ENCODE data around the gene ZBTB48.

The ZBTB48 gene

DNA sequence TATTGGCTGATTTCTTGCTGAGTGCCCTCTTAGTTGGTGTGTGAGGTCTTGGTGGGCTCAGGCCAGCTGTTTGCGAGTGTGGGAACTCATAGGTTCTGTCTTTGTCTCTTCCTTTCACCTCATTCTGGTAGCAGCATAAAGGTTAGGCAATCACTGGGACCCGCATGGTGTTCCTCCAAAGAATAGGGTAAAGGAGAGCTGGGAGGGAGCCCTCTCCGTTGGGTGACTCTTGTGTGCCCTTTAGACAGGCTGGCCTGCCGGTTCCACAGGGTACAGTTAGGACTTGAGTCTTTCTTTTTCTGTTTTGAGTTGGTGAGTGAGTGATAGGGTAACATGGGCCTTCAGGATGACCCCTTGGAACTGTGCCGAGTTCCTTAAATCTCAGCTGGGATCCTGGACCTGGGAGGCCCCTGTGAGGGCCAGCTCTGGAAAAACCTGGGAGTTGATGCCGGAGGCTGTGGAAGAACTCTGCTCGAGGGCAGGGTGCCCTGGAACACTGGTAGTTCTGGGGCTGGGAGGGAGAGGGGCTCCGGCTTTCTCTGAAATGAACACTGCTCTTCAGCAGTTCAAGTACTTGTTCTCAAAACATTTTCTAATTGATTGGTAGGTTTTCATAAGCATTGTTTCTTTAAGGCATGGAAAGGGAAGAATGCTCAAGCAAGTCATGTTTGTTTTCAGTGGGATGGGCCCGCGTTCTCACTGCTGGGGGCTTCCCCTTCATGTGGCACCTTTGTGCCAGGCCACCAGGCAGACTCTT is 42.8 kb downstream of the ZBTB48 start:
- TF ChIP-seq CTCF (IDR thresholded peaks at IDR 0.05; ENCODE audit: extremely low read depth, missing control alignments) = no peak
- DNase-seq (ENCODE audit: low spot score) = no peak

GRCh38 chr1:6623269-6623965 is 43.6 kb downstream of the ZBTB48 start:
- DNase-seq (ENCODE audit: low spot score) = no peak
- TF ChIP-seq CTCF (IDR thresholded peaks at IDR 0.05; ENCODE audit: extremely low read depth, missing control alignments) = no peak

DNA sequence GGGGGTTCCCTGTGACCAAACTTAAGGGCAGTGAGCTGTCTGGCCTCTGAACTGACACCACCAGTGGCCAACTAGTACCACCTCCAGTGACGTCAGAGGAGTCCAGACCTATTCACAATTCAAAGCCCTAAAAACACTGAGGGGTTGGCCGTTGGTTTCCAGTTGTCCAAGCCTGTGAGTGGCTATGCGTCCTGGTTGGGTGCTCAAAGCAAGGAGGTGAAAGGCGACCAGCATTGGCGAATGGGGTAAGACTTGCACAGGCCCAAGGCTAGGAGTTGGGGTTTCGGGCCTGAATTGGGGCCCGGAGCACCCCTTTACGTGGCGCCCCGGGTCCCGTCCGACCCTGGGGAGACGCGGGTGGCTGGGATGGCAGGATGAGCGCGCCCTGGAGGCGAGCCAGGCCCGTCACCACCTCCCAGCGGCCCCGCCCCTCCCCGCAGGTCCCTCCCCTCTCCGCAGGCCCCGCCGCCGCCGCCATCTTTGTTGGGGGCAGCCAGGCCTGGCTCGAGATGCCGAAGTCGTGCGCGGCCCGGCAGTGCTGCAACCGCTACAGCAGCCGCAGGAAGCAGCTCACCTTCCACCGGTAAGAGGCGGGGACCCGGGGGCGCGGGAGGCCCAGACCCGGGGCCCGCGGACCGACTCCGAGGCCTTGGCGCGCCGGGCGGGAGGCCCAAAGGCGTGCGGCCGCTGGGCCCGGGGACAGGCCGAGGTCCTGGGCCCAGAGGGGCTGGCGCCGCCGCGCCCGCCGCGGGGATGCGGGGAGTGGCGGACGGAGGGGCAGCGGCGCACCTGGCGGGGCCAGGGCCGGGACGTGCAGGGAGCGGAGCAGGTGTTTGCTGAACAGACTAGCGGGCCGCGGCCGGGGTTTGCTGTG is 45.2 kb downstream of the ZBTB48 start, which contains the start of gene THAP3:
TSS of gene THAP3 (plus strand) at position 159 of the 874 bp plus-strand sequence. CDS start at position 510, 351 bp downstream.
- peak; percentile 97 for DNase-seq (ENCODE audit: low spot score)
- TF ChIP-seq CTCF (IDR thresholded peaks at IDR 0.05; ENCODE audit: extremely low read depth, missing control alignments) = no peak

GRCh38 chr1:6625584-6626149 is 45.9 kb downstream of the ZBTB48 start:
- DNase-seq (ENCODE audit: low spot score) = peak; percentile 41

GRCh38 chr1:6627031-6627430 is 47.2 kb downstream of the ZBTB48 start:
- no peak for TF ChIP-seq CTCF (IDR thresholded peaks at IDR 0.05; ENCODE audit: extremely low read depth, missing control alignments)
- no peak for DNase-seq (ENCODE audit: low spot score)

More at GRCh38 chr1:6625584-6626149, 45.9 kb downstream of the ZBTB48 start:
- no peak for TF ChIP-seq CTCF (IDR thresholded peaks at IDR 0.05; ENCODE audit: extremely low read depth, missing control alignments)

DNA sequence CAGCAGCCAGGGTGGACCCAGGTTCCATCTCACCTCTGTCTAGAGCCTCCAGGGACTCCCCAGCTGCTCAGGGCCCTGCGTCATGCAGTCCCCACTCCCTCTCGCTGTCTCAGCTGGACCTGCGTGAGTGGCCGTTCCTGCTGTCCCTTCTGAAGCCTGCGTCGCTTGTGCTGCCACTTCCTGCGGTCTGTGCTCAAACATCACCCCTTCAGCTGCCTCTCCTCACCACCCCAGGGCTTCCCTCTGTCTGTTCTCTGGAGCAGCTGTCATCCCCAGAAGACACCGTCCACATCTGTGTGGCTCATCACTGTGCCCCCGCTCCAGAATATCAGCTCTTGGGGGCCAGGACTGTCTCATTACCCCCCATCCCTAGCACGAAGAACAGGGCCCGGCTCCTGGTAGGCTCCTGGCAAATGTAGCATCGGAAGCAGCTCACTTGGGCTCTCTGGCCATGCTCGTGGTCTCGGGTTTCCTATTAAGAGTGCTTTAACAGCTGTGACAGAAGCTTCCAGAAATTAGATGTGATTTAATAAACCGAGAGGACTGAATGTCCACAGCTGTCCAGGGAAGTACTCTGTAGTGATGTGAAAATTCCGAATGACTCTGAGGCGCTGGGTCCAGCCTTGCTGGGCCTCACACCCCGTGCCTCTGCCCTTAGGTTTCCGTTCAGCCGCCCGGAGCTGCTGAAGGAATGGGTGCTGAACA is 48.2 kb downstream of the ZBTB48 start:
- DNase-seq (ENCODE audit: low spot score) = no peak
- no peak for TF ChIP-seq CTCF (IDR thresholded peaks at IDR 0.05; ENCODE audit: extremely low read depth, missing control alignments)

All from GM20000 (cell line).